ENCODE measurements around the gene CKAP5. TPM values are rescaled to one million over a fixed set of nuclear protein-coding genes. Genes with fewer than 3 reads are reported as not detected.

Gene CKAP5
- total RNA-seq, 1 donor from 2014 or later = 125 TPM

DNA sequence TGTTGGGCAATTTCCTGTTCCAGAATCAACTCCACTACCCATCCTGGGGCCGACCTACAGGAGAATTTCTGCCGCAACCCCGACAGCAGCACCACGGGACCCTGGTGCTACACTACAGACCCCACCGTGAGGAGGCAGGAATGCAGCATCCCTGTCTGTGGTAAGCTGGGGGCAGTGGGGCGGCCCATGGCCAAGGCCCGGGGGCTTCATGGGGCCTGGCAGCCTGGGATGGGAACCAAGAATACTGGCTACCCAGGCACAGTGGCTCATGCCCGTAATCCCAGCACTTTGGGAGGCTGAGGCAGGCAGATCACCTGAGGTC, 122.8 kb downstream of the CKAP5 start:
- Mint-ChIP-seq H3K4me3 (no peak overlapping the region), H3K27me3 (ENCODE audit: low read depth) (no peaks in the 10 kb centered on the region), H3K36me3 (no peaks in the 10 kb centered on the region), H3K4me1 (no peaks in the 10 kb centered on the region), H3K9me3 (no peaks in the 10 kb centered on the region), H3K27ac (no peak overlapping the region)
- no peak for DNase-seq (ENCODE audit: low spot score in 2 of 2, unreplicated experiment in 2 of 2)
- no peak for TF ChIP-seq CTCF (IDR thresholded peaks at IDR 0.05; ENCODE audit: unreplicated experiment)

GRCh38 chr11:46722566-46723358, 123.3 kb downstream of the CKAP5 start:
- no peaks in the 10 kb centered on the region for H3K36me3 Mint-ChIP-seq
- TF ChIP-seq CTCF (IDR thresholded peaks at IDR 0.05; ENCODE audit: unreplicated experiment) = no peak
- no peak for DNase-seq (ENCODE audit: low spot score in 2 of 2, unreplicated experiment in 2 of 2)
- H3K27ac Mint-ChIP-seq = no peak overlapping the region
- no peaks in the 10 kb centered on the region for H3K4me1 Mint-ChIP-seq
- H3K27me3 Mint-ChIP-seq (ENCODE audit: low read depth) = no peaks in the 10 kb centered on the region
- H3K4me3 Mint-ChIP-seq = no peak overlapping the region
- H3K9me3 Mint-ChIP-seq = no peaks in the 10 kb centered on the region

GRCh38 chr11:46721286-46721685, 124.8 kb downstream of the CKAP5 start:
- Mint-ChIP-seq H3K27me3 (ENCODE audit: low read depth) (no peaks in the 10 kb centered on the region), H3K4me3 (no peak overlapping the region), H3K27ac (no peak overlapping the region), H3K36me3 (no peaks in the 10 kb centered on the region), H3K4me1 (no peaks in the 10 kb centered on the region), H3K9me3 (no peaks in the 10 kb centered on the region)
- DNase-seq (ENCODE audit: low spot score in 2 of 2, unreplicated experiment in 2 of 2) = no peak
- TF ChIP-seq CTCF (IDR thresholded peaks at IDR 0.05; ENCODE audit: unreplicated experiment) = no peak

GRCh38 chr11:46719543-46720218, 126.4 kb downstream of the CKAP5 start:
- DNase-seq (ENCODE audit: low spot score in 2 of 2, unreplicated experiment in 2 of 2) = no peak
- Mint-ChIP-seq H3K36me3 (no peaks in the 10 kb centered on the region), H3K27ac (no peak overlapping the region), H3K4me3 (no peak overlapping the region), H3K27me3 (ENCODE audit: low read depth) (no peaks in the 10 kb centered on the region), H3K9me3 (no peaks in the 10 kb centered on the region), H3K4me1 (no peaks in the 10 kb centered on the region)
- TF ChIP-seq CTCF (IDR thresholded peaks at IDR 0.05; ENCODE audit: unreplicated experiment) = no peak

GRCh38 chr11:46719048-46719542, 127.0 kb downstream of the CKAP5 start, which contains the start of gene F2:
F2 (plus strand) TSS chr11:46719213; CDS start chr11:46719236, 23 bp downstream.
- Mint-ChIP-seq H3K4me3 (no peak within 1 kb of the TSS), H3K27ac (no peak within 1 kb of the TSS)

More at GRCh38 chr11:46719048-46719542, 127.0 kb downstream of the CKAP5 start, which contains the start of gene F2:
- no peaks in the 10 kb centered on the region for H3K9me3 Mint-ChIP-seq
- H3K4me1 Mint-ChIP-seq = no peaks in the 10 kb centered on the region
- H3K27me3 Mint-ChIP-seq (ENCODE audit: low read depth) = no peaks in the 10 kb centered on the region
- DNase-seq (ENCODE audit: low spot score in 2 of 2, unreplicated experiment in 2 of 2) = no peak
- H3K36me3 Mint-ChIP-seq = no peaks in the 10 kb centered on the region
- TF ChIP-seq CTCF (IDR thresholded peaks at IDR 0.05; ENCODE audit: unreplicated experiment) = no peak

Measured in mesothelial cell of epicardium (in vitro differentiated cells).